ENCODE measurements around the gene MTRF1L. TPM values are rescaled to one million over a fixed set of nuclear protein-coding genes. Genes with fewer than 3 reads are reported as not detected.

Gene MTRF1L
- total RNA-seq, 1 experiment from 2014 or later, result 26.5 TPM

GRCh38 chr6:153044295-153044694, 41.8 kb upstream of the MTRF1L start:
- no peaks in the 10 kb centered on the region for H3K9me3 ChIP-seq (ENCODE audit: control insufficient read depth, low read depth, low read length)
- no peak overlapping the region for H3K18ac ChIP-seq (ENCODE audit: insufficient read length, low read depth, low read length)
- H4K91ac ChIP-seq (ENCODE audit: insufficient read length, low read depth, low read length), result no peak overlapping the region
- H3K23ac ChIP-seq (ENCODE audit: insufficient read length, low read depth, low read length), result no peak overlapping the region
- no peak overlapping the region for H3T11ph ChIP-seq (ENCODE audit: low read length)
- H2AFZ ChIP-seq (ENCODE audit: low read length), result no peak overlapping the region
- no peaks in the 10 kb centered on the region for H4K20me1 ChIP-seq (ENCODE audit: control insufficient read depth, insufficient read depth, insufficient read length)
- no peak overlapping the region for H2BK20ac ChIP-seq (ENCODE audit: low read depth, low read length, poor library complexity, severe bottlenecking)
- Mint-ChIP-seq H3K27ac (no peak overlapping the region; a peak in 1 of 7 replicates), H3K4me3 (no peak overlapping the region), H3K9me3 (no peaks in the 10 kb centered on the region), H3K27me3 (ENCODE audit: low read depth) (no peaks in the 10 kb centered on the region), H3K36me3 (ENCODE audit: insufficient read depth in 1 of 3, low read depth in 3 of 3) (peaks cover 2 to 18% (median 6%) of the 10 kb centered on the region in 3 experiments; a peak in 5 of 7 replicates), H3K4me1 (peaks cover 22 to 30% of the 10 kb centered on the region in 2 experiments)
- H3K9ac ChIP-seq (ENCODE audit: extremely low read depth, insufficient read length, low read length), result no peak overlapping the region
- no peak for TF ChIP-seq CTCF (conservative IDR thresholded peaks at IDR 0.05)
- WGBS (ENCODE audit: extremely low coverage, insufficient read length, low lambda C conversion rate), result no CpG with 5 or more reads among the region's 4 CpGs
- H3K14ac ChIP-seq (ENCODE audit: insufficient read depth, low read length), result no peak overlapping the region
- H2AK5ac ChIP-seq (ENCODE audit: insufficient read length, low read length), result no peak overlapping the region
- no peak overlapping the region for H2BK12ac ChIP-seq (ENCODE audit: insufficient read length, low read depth, low read length)
- H3K27me3 ChIP-seq (ENCODE audit: insufficient read depth, low read length), result no peaks in the 10 kb centered on the region
- no peak overlapping the region for H2BK15ac ChIP-seq (ENCODE audit: low read depth, low read length)
- H3K4me2 ChIP-seq (ENCODE audit: insufficient read depth, insufficient read length, low read length), result no peak overlapping the region
- H2BK5ac ChIP-seq (ENCODE audit: insufficient read length, low read length), result no peak overlapping the region
- H3K79me1 ChIP-seq (ENCODE audit: insufficient read depth, low read depth, low read length, poor library complexity, severe bottlenecking), result no peaks in the 10 kb centered on the region
- no peaks in the 10 kb centered on the region for H3K23me2 ChIP-seq (ENCODE audit: insufficient read length, low read depth, low read length, poor library complexity, severe bottlenecking)
- DNase-seq, result no peak
- no peak overlapping the region for H4K5ac ChIP-seq (ENCODE audit: insufficient read length, low read depth, low read length)
- H3K4ac ChIP-seq (ENCODE audit: low read depth, low read length), result no peak overlapping the region
- no peaks in the 10 kb centered on the region for H3K79me2 ChIP-seq (ENCODE audit: insufficient read depth, low read length)
- H4K8ac ChIP-seq (replicated peaks; ENCODE audit: insufficient read length, low read depth, low read length), result no peak overlapping the region
- no peaks in the 10 kb centered on the region for H3K4me1 ChIP-seq (ENCODE audit: insufficient read depth, low read length)
- H3K56ac ChIP-seq (ENCODE audit: insufficient read length, low read depth, low read length), result no peak overlapping the region
- no peak overlapping the region for H2BK120ac ChIP-seq (ENCODE audit: low read depth, low read length, poor library complexity, severe bottlenecking)
- H3K27ac ChIP-seq (ENCODE audit: insufficient read length, low read depth, low read length), result no peak overlapping the region

Data from H9 (cell line).